K562 treated with DMSO at 1 percent for 24 hours (cell line): Measurements from ENCODE around the gene CENPN. TPM values are rescaled to one million over a fixed set of nuclear protein-coding genes. Genes with fewer than 3 reads are reported as not detected.

Experiments used
- total RNA-seq: library from RNA; unstranded; fragments of 300-600 nt; gene quantifications from 2 replicates; pipeline ENCODE4 v1.2.3, GENCODE V29; 2022; ENCODE audit warnings: low read depth; ENCODE audit not compliant: insufficient read depth

The CENPN gene
- 119 and 125 TPM in 2 replicates for total RNA-seq

DNA sequence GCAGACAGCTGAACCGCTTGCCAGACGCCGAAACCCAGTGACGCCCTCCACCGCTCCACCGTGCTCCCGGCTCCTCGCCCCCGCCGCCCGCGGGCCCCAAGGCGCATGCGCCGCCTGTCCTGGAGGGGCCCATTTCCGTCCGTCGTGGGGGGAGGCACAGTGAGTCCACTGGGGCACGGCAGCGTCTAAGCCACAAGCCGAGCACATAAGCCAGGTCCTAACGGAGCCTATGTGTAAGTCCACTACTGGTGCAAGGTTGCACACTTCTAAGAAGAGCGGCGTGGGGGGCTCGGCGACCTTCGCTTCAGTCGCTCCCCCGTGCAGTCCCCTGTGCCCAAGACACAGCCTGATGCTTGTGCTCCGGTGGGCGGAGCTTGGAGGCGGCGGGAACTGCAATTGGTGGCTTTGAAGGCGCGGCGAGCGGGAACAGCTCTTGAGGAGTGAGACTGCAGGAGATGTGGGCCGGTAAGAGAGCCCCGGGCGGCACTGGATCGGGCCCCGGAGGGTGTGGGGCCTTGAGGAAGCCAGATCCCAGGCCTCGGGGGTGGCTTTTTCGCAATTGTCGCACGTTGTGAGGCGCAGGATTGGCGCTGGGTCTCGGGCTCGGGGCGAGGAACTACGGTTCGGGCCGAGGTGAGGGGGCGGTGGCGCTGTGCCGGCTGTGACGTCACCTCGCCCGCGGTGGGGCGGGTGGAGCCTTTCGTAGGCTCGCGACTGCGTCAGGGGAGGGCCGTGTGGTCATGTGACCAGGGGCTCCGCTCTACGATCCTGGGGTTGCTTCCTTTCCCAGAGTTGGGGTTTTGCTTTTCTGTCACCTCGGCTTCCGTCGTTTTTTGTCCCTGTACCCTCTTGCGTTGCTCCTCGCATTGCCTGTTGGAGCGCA lies at the start of gene CENPN, which contains the start of gene CMC2:
TSS of gene CENPN (plus strand) at position 402 of the 883 bp plus-strand sequence. CDS start 4,726 bp downstream, outside the sequence.
TSS of gene CMC2 (minus strand) at position 73 of the 883 bp plus-strand sequence. CDS start 9,491 bp downstream, outside the sequence.

GRCh38 chr16:81035398-81035974 lies 28.5 kb downstream of the CENPN start, which contains the start of gene ATMIN:
Gene ATMIN (plus strand): TSS chr16:81035842. CDS start chr16:81035871, 29 bp downstream.

GRCh38 chr16:81077076-81077940 lies 70.3 kb downstream of the CENPN start, which contains the start of gene C16orf46:
Gene C16orf46 (minus strand): TSS chr16:81077238. CDS start chr16:81063955, 13,283 bp downstream.

Other genes with a start within 250 kb of the CENPN start
- 0.03 and 0.79 TPM in 2 replicates for gene CDYL2, start 202.6 kb upstream of the CENPN start, total RNA-seq
- gene CMC2, start 329 bp upstream of the CENPN start, total RNA-seq: 175 and 211 TPM in 2 replicates
- gene ATMIN, start 28.6 kb downstream of the CENPN start, total RNA-seq: 16.2 and 17.2 TPM in 2 replicates
- 1.1 and 1.2 TPM in 2 replicates for gene C16orf46, start 70.0 kb downstream of the CENPN start, total RNA-seq
- 23.6 and 26.2 TPM in 2 replicates for gene GCSH, start 89.2 kb downstream of the CENPN start, total RNA-seq
- gene BCO1, start 231.5 kb downstream of the CENPN start, total RNA-seq: 0.14 TPM in 1 of 2 replicates, not detected in the other